Measurements from ENCODE around the gene ENTPD2. TPM values are rescaled to one million over a fixed set of nuclear protein-coding genes. Genes with fewer than 3 reads are reported as not detected.

ENTPD2 gene
- total RNA-seq, 4 donors from 2014 or later: 2.4 to 11.5 TPM; not detected in 2

DNA sequence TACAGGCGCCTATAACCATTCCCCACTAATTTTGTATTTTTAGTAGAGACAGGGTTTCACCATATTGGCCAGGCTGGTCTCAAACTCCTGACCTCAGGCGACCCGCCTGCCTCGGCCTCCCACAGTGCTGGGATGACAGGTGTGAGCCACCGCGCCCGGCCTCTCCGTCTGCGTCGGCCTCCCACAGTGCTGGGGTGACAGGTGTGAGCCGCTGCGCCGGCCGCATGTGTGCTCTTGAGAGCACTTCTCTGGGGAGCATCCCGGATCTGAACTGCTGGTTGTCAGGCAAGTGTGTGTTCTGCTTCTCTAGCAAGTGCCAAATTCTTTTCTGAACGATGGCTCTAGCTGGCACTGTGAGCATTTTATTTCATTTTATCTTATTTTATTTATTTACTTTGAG, 3.7 kb upstream of the ENTPD2 start:
- Histone ChIP-seq H3K4me1 (peaks cover 6 to 29% of the 10 kb centered on the region in 2 donors), H3K4me3 (no peak overlapping the region), H3K27me3 (peaks cover 0 to 5% of the 10 kb centered on the region in 2 donors), H3K9me3 (no peaks in the 10 kb centered on the region), H3K36me3 (no peaks in the 10 kb centered on the region), H3K27ac (no peak overlapping the region)
- no peak for DNase-seq
- intact Hi-C loops (cut with DNase I; ENCODE audit: low total_unique reads): no loop called here
- TF ChIP-seq POLR2A (IDR thresholded peaks at IDR 0.05): no peak
- TF ChIP-seq, protein P1, sequence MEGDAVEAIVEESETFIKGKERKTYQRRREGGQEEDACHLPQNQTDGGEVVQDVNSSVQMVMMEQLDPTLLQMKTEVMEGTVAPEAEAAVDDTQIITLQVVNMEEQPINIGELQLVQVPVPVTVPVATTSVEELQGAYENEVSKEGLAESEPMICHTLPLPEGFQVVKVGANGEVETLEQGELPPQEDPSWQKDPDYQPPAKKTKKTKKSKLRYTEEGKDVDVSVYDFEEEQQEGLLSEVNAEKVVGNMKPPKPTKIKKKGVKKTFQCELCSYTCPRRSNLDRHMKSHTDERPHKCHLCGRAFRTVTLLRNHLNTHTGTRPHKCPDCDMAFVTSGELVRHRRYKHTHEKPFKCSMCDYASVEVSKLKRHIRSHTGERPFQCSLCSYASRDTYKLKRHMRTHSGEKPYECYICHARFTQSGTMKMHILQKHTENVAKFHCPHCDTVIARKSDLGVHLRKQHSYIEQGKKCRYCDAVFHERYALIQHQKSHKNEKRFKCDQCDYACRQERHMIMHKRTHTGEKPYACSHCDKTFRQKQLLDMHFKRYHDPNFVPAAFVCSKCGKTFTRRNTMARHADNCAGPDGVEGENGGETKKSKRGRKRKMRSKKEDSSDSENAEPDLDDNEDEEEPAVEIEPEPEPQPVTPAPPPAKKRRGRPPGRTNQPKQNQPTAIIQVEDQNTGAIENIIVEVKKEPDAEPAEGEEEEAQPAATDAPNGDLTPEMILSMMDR (IDR thresholded peaks at IDR 0.05): no peak

DNA sequence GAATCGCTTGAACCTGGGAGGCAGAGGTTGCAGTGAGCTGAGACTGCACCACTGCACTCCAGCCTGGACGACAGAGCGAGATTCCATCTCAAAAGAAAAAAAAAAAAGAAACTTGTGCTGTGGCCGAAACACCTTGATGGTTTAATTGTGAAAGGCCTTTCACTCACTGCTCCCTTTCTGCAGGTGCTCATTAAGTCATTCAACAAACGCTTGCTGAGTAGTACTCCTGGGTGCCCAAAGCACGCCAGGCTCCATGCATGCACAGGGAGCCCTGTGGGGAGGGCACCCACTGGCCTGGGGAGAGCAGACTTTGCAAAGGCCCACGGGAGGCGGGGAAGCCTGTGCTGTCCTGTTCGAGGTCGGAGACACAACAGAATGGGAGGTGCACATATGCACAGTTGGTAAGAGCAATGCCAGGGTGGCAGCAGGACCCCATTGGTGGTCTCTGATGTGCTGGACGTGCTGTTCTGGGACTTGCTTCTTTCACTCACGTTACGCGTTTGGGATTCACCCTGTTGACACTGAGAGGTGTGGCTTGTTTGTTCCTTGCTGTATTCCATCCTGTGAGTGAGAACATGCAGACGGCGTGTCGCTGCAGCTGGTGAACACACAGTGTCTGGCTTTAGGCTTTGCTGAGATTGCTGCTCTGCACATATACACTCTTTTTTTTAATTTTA, 3.0 kb upstream of the ENTPD2 start:
- Histone ChIP-seq H3K27ac (no peak overlapping the region), H3K4me3 (no peak overlapping the region), H3K27me3 (peaks cover 0 to 5% of the 10 kb centered on the region in 2 donors), H3K9me3 (no peaks in the 10 kb centered on the region), H3K4me1 (peaks cover 6 to 29% of the 10 kb centered on the region in 2 donors), H3K36me3 (no peaks in the 10 kb centered on the region)
- no peak for DNase-seq
- no peak for TF ChIP-seq POLR2A (IDR thresholded peaks at IDR 0.05)
- TF ChIP-seq, protein P1 (IDR thresholded peaks at IDR 0.05): no peak
- intact Hi-C loops (cut with DNase I; ENCODE audit: low total_unique reads): no loop called here

DNA sequence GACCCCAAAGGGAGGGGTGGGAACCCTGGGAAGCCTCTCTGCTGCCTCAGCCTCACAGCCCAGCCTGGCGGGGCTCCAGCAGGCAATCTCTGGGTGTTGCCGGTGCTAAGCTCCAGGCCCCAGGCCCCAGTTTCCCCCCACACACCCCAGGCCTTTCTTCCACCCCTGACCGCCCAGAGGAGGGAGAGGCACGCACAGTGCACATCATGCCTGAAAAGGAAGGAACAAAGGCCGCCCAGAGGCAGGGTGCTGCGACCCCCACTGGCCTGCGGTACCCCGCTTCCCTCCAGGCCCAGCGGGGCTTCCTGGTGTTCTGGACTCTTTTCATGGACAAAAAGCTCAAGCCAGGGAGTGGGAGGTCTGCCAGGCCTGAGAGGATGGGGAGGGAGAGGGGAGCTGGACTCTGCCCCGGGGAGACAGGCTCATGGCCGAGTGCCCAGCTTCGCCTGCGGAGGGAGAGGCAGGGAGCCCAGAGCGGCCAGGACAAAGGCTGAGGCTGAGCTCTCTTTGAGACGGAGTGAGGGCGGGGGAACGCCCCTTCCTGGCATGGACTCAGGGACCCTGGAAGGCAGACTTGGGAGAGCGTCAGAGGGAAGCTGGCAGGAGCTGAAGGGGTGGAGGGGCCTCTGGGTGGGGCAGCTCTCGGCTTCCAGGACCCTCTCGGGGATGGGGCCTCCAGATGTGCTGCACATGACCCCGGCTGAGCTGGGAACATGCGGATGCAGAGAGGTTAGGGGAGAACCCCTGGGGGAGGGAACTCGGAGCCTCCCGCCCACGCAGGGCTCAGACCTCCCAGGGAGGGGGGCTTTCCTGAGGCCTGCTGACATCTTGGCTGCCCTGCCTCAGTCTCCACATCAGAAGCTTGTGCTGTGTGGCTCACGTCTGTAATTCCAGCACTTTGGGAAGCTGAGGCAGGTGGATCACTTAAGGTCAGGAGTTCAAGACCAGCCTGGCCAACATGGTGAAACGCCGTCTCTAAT, 1.8 kb upstream of the ENTPD2 start:
- Histone ChIP-seq H3K4me1 (peaks cover 6 to 29% of the 10 kb centered on the region in 2 donors), H3K4me3 (no peak overlapping the region)
- TF ChIP-seq, protein P1 (IDR thresholded peaks at IDR 0.05): no peak
- no peak for TF ChIP-seq POLR2A (IDR thresholded peaks at IDR 0.05)

DNA sequence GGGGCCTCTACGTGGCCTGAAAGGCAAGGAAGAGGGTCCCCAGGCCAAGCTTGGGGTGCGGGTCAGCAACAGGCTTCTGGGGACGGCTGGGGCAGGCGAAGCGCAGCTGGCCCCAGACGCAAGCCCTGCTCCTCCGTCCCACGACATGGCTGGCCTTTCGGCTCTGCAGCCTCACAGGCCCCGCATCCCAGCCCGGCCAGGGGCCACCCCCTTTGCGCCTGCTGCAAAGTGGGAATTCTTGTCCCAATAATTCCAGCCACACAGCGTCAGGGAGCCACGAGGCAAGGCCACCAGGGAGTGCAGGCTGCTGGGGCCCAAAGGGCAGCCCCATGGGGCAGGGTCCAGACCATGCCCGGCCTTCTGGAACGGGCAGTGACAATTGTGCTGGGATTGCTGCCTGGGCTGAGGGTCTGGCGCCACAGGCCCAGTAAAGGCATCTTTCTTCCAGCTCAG, 1.1 kb upstream of the ENTPD2 start:
- Histone ChIP-seq H3K4me1 (peaks cover 6 to 29% of the 10 kb centered on the region in 2 donors), H3K27me3 (peaks cover 0 to 5% of the 10 kb centered on the region in 2 donors), H3K9me3 (no peaks in the 10 kb centered on the region), H3K27ac (peak overlapping the region; percentile 58 to 65), H3K36me3 (no peaks in the 10 kb centered on the region), H3K4me3 (no peak overlapping the region)
- intact Hi-C loops (cut with DNase I; ENCODE audit: low total_unique reads): no loop called here
- TF ChIP-seq POLR2A (IDR thresholded peaks at IDR 0.05): no peak
- TF ChIP-seq, protein P1 (IDR thresholded peaks at IDR 0.05): no peak
- DNase-seq: no peak

More for the DNA sequence above, 1.8 kb upstream of the ENTPD2 start:
- peak; percentile 89 to 94 for DNase-seq
- intact Hi-C loops (cut with DNase I; ENCODE audit: low total_unique reads): no loop called here
- Histone ChIP-seq H3K27ac (peak overlapping the region; percentile 58 to 65), H3K9me3 (no peaks in the 10 kb centered on the region), H3K36me3 (no peaks in the 10 kb centered on the region), H3K27me3 (peaks cover 0 to 5% of the 10 kb centered on the region in 2 donors)

Data from uterus (tissue), 4 donors.